Tibial nerve (tissue), 4 donors: ENCODE measurements around the gene TESK2.

Source experiments
- EP300 ChIP-seq, 2 donors: sonication (generic); formaldehyde crosslinking; IDR thresholded peaks; one replicate each; pipeline ENCODE4 v1.6.1; 2017; ENCODE audit warnings: antibody characterized with exemption in 2 of 2, mild to moderate bottlenecking in 1 of 2
- TF ChIP-seq, protein P1 (sequence below), 5 experiments: fragments of 200-600 bp in 3 of 5; fragments of 450-650 bp in 2 of 5; sonication (generic) in 3 of 5; IDR thresholded peaks; one replicate each; pipeline ENCODE4 v1.5.1; 2016 to 2019; ENCODE audit warnings: antibody characterized with exemption in 5 of 5, mild to moderate bottlenecking in 3 of 5, moderate library complexity in 2 of 5

DNA sequence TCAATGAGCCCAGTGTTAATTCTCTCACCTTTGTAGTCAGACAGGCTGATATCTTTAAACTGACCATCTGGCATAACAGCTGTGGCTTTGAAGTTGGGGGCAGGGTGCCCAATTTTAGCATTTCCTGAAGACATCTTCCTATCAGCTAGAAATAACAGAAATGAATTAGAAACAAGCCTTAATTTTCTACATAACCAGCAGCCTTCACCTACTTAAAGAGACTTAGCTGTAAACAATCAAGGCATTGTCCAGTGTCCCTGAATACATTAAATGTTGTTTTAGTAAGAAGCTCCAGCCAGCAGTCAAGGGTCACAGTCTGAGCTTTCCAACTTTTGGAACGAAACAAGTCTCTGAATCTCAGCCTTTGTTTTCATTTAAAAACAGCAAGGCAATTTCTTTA lies 27.9 kb upstream of the TESK2 start:
- TF ChIP-seq, protein P1, sequence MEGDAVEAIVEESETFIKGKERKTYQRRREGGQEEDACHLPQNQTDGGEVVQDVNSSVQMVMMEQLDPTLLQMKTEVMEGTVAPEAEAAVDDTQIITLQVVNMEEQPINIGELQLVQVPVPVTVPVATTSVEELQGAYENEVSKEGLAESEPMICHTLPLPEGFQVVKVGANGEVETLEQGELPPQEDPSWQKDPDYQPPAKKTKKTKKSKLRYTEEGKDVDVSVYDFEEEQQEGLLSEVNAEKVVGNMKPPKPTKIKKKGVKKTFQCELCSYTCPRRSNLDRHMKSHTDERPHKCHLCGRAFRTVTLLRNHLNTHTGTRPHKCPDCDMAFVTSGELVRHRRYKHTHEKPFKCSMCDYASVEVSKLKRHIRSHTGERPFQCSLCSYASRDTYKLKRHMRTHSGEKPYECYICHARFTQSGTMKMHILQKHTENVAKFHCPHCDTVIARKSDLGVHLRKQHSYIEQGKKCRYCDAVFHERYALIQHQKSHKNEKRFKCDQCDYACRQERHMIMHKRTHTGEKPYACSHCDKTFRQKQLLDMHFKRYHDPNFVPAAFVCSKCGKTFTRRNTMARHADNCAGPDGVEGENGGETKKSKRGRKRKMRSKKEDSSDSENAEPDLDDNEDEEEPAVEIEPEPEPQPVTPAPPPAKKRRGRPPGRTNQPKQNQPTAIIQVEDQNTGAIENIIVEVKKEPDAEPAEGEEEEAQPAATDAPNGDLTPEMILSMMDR (IDR thresholded peaks at IDR 0.05): no peak
- TF ChIP-seq EP300 (IDR thresholded peaks at IDR 0.05): no peak
